Gastroesophageal sphincter (tissue), 3 donors: ENCODE data around the gene GTPBP1.

Experiments
- CTCF ChIP-seq, 4 experiments: fragments of 200-600 bp in 2 of 4; fragments of 450-650 bp in 2 of 4; sonication (generic) in 1 of 4; IDR thresholded peaks; one replicate each; pipeline ENCODE4 v1.5.1; 2017 to 2019; ENCODE audit warnings: antibody characterized with exemption in 4 of 4, mild to moderate bottlenecking in 2 of 4, moderate library complexity in 2 of 4
- POLR2A ChIP-seq, 2 donors: fragments of 450-650 bp; IDR thresholded peaks; one replicate each; pipeline ENCODE4 v1.6.1; 2017; ENCODE audit warnings: antibody characterized with exemption in 2 of 2, mild to moderate bottlenecking in 2 of 2, moderate library complexity in 1 of 2
- POLR2AphosphoS5 ChIP-seq: sonication (generic); formaldehyde crosslinking; IDR thresholded peaks from one replicate; pipeline ENCODE4 v1.6.1; 2017; ENCODE audit warnings: antibody characterized with exemption

DNA sequence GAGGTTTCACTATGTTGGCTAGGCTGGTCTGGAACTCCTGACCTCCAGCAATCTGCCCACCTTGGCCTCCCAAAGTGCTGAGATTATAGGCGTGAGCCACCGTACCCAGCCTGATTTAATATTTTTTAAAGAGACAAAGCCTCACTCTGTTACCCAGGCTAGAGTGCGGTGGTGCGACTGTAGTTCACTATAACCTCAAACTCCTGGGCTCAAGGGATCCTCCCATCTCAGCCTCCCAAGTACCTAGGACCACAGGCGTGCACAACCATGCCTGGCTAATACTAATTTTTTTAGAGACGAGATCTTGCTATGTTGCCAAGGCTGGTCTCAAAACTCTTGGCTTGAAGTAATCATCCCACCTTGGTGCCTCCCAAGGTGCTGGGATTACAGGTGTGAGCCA lies 13.5 kb downstream of the GTPBP1 start:
- TF ChIP-seq POLR2A (IDR thresholded peaks at IDR 0.05) (no peak), CTCF (IDR thresholded peaks at IDR 0.05) (no peak), POLR2AphosphoS5 (no peak)
